Epithelial cell of esophagus (primary cell): ENCODE results near the gene C16orf82.

Experiments
- DNase-seq: peaks from one replicate; pipeline ENCODE4 v3.0.0; 2010; ENCODE audit warnings: low read depth
- H3K4me3 ChIP-seq: 2 replicates; pipeline ENCODE4 v1.5.1; 2011; ENCODE audit warnings: mild to moderate bottlenecking, low read length, control low read depth
- TF ChIP-seq, protein P1 (sequence below): IDR thresholded peaks from 2 replicates; pipeline ENCODE4 v1.5.1; 2011; ENCODE audit warnings: low read depth, mild to moderate bottlenecking, low read length, control low read depth, inconsistent platforms; ENCODE audit not compliant: insufficient read depth; ENCODE audit errors: missing control alignments

C16orf82 gene

GRCh38 chr16:27110524-27110896 is 43.8 kb downstream of the C16orf82 start:
- TF ChIP-seq, protein P1, sequence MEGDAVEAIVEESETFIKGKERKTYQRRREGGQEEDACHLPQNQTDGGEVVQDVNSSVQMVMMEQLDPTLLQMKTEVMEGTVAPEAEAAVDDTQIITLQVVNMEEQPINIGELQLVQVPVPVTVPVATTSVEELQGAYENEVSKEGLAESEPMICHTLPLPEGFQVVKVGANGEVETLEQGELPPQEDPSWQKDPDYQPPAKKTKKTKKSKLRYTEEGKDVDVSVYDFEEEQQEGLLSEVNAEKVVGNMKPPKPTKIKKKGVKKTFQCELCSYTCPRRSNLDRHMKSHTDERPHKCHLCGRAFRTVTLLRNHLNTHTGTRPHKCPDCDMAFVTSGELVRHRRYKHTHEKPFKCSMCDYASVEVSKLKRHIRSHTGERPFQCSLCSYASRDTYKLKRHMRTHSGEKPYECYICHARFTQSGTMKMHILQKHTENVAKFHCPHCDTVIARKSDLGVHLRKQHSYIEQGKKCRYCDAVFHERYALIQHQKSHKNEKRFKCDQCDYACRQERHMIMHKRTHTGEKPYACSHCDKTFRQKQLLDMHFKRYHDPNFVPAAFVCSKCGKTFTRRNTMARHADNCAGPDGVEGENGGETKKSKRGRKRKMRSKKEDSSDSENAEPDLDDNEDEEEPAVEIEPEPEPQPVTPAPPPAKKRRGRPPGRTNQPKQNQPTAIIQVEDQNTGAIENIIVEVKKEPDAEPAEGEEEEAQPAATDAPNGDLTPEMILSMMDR: no peak
- no peak overlapping the region for H3K4me3 ChIP-seq
- DNase-seq: no peak

DNA sequence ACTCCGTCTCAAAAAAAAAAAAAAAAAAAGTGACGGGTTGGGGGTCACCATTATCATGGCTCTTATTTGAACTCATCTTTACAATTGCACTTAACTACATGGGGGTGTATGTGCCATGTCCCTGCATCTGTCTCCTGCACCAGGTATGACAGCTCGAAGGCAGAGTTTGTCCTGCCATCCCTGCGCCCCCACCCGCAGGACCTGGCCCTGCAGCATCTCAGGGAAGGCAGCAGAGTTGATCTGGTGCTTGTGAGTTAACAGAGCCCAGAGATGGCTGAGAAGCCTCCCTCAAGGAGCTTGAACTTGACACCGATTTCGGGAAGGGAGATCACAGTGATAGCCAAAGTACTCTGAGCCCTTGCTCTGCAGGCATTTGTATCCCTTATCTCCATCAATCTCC is 44.8 kb downstream of the C16orf82 start:
- no peak for DNase-seq
- TF ChIP-seq, protein P1: no peak
- H3K4me3 ChIP-seq: no peak overlapping the region

DNA sequence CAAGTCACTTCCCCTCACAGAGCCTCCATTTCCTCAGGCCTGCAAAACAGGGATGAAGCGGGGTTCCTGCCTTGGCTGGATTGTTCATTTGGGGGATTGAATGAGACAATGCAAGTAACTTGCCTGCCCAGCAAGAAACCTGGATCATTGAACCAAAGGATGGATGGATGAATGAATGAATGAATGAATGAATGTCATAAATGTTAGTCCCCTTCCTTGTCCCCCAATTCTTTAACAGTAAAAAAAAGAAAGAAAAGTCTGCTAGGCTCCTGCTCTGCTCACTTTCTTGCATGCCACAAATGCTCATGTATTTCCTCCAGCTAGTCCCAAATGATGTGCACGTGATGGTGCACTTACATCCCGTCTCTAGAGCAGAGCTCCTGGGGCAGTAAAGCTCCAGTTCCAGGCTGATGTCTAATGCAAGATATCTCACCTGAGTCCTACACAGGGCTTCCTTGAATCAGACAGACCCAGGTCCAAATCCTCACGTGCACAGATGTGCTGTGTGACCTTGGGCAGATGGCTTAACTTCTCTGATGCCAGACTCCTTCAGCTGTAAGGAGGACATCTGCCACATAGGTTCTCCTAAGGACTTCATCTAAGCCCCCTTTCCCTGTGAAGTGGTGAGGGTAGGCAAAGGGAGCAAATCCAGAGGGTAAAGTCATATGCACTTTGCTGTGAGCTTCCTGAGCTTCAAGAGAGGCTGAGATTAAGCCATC is 45.5 kb downstream of the C16orf82 start:
- no peak overlapping the region for H3K4me3 ChIP-seq
- no peak for DNase-seq
- TF ChIP-seq, protein P1: no peak

GRCh38 chr16:27113341-27113841 is 46.7 kb downstream of the C16orf82 start:
- no peak for DNase-seq
- TF ChIP-seq, protein P1: no peak
- no peak overlapping the region for H3K4me3 ChIP-seq

DNA sequence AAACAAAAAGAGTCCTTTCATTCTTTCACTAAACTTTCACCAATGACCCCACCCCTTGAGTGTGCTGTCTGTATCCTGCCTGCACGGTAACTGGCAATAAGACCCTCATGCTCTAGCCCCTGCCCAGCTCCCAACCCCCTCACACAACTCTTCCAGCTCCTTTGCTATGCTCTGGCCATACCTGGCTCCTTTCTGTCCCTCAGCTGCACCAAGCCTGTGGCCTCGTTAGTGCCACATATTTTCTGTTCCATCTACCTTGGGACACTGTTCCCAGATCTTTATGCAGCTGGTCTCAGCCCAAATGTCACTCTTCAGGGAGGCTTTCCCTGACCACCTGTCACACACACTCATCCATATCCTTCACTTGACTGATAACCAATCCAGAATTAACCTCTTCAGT is 47.3 kb downstream of the C16orf82 start:
- DNase-seq: no peak
- TF ChIP-seq, protein P1: no peak
- no peak overlapping the region for H3K4me3 ChIP-seq

DNA sequence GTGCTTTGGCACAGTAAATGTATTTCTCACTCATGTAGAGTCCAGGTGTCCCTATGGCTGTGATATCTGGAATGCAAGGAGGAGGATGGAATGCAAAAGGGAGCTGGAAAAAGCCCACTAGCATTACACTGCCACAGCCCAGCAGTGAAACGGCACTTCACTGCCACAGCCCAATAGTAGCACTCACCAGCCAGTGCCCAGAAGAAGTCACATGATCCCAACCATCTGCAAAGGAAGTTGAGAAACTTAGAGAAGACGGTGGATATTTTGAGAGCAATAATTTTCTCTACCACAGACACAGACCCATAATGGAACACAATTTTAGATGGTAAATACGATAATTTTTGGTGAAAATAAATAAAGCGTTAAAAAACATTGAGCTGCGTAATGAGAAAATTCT is 51.8 kb downstream of the C16orf82 start:
- DNase-seq: no peak
- no peak overlapping the region for H3K4me3 ChIP-seq
- TF ChIP-seq, protein P1: no peak
